Measurements from ENCODE around the gene HLA-DMA. TPM values are rescaled to one million over a fixed set of nuclear protein-coding genes. Genes with fewer than 3 reads are reported as not detected.

Gene HLA-DMA
- 10 to 100 TPM in 1 of 2 donors, 1 to 10 TPM in 1; 9.2 to 15.4 TPM for total RNA-seq

- TF ChIP-seq, protein P1, sequence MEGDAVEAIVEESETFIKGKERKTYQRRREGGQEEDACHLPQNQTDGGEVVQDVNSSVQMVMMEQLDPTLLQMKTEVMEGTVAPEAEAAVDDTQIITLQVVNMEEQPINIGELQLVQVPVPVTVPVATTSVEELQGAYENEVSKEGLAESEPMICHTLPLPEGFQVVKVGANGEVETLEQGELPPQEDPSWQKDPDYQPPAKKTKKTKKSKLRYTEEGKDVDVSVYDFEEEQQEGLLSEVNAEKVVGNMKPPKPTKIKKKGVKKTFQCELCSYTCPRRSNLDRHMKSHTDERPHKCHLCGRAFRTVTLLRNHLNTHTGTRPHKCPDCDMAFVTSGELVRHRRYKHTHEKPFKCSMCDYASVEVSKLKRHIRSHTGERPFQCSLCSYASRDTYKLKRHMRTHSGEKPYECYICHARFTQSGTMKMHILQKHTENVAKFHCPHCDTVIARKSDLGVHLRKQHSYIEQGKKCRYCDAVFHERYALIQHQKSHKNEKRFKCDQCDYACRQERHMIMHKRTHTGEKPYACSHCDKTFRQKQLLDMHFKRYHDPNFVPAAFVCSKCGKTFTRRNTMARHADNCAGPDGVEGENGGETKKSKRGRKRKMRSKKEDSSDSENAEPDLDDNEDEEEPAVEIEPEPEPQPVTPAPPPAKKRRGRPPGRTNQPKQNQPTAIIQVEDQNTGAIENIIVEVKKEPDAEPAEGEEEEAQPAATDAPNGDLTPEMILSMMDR (IDR thresholded peaks at IDR 0.05) = peak; percentile 59 to 84
- Histone ChIP-seq H3K27ac (peak within 1 kb of the TSS; percentile 73 to 79), H3K4me1 (peaks cover 0 to 7% of the 10 kb centered on the region in 2 donors), H3K27me3 (no peaks in the 10 kb centered on the region), H3K4me3 (peak within 1 kb of the TSS in 1 of 2 donors; percentile 37), H3K9me3 (no peaks in the 10 kb centered on the region), H3K36me3 (no peaks in the 10 kb centered on the region)
- peak; percentile 95 for DNase-seq (ENCODE audit: low spot score)
These were observed at the start of gene HLA-DMA for GRCh38 chr6:32952817-32953739. TSS of gene HLA-DMA (minus strand) at chr6:32953097. CDS start at chr6:32953036, 61 bp downstream.

GRCh38 chr6:33001685-33002084 lies 48.8 kb upstream of the HLA-DMA start:
- Histone ChIP-seq H3K9me3 (no peaks in the 10 kb centered on the region), H3K27ac (no peak overlapping the region), H3K36me3 (no peaks in the 10 kb centered on the region), H3K27me3 (no peaks in the 10 kb centered on the region), H3K4me1 (no peaks in the 10 kb centered on the region), H3K4me3 (no peak overlapping the region)
- no peak for DNase-seq (ENCODE audit: low spot score)
- TF ChIP-seq, protein P1 (IDR thresholded peaks at IDR 0.05) = no peak

- TF ChIP-seq, protein P1 (IDR thresholded peaks at IDR 0.05) = peak in 1 of 2 donors; percentile 23
- Histone ChIP-seq H3K27ac (no peak overlapping the region), H3K4me1 (no peaks in the 10 kb centered on the region), H3K36me3 (no peaks in the 10 kb centered on the region), H3K9me3 (no peaks in the 10 kb centered on the region), H3K27me3 (no peaks in the 10 kb centered on the region), H3K4me3 (no peak overlapping the region)
- no peak for DNase-seq (ENCODE audit: low spot score)
These were observed 47.2 kb upstream of the HLA-DMA start for GRCh38 chr6:33000055-33000454.

GRCh38 chr6:32995448-32995847 lies 42.6 kb upstream of the HLA-DMA start:
- TF ChIP-seq, protein P1 (IDR thresholded peaks at IDR 0.05) = no peak
- DNase-seq (ENCODE audit: low spot score) = no peak
- Histone ChIP-seq H3K36me3 (no peaks in the 10 kb centered on the region), H3K4me3 (no peak overlapping the region), H3K9me3 (no peaks in the 10 kb centered on the region), H3K27me3 (no peaks in the 10 kb centered on the region), H3K27ac (no peak overlapping the region), H3K4me1 (no peaks in the 10 kb centered on the region)

DNA sequence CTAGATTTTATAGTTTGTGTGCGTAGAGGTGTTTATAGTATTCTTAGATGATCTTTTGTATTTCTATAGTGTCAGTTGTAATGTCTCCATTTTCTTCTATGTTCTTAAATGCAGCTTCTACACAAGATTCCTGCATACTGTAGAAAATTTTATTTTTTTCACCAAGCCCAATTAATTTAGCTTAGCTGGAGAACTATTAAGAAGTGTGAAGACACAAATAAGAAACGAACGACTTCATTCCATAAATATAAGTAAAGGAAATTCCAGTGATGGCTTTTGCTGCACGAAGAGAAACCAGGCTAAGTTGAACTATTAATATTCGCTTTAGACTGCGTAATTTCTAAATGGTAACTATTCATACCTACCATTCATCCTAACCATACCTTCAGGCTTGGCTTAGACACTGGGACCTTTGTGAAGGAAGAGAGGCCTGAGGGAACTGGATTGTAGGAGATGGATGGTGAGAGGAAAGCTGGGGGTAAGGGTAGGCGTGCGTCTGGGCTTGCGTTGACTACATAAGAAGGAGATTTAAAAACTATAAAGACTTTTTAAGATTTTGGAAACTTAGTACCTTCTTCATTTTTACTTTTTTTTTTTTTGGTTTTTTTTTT lies 40.6 kb upstream of the HLA-DMA start:
- H3K4me3 ChIP-seq = no peak overlapping the region
- H3K4me1 ChIP-seq = no peaks in the 10 kb centered on the region
- H3K9me3 ChIP-seq = no peaks in the 10 kb centered on the region
- TF ChIP-seq, protein P1 (IDR thresholded peaks at IDR 0.05) = no peak
- H3K36me3 ChIP-seq = no peaks in the 10 kb centered on the region
- no peak overlapping the region for H3K27ac ChIP-seq
- no peaks in the 10 kb centered on the region for H3K27me3 ChIP-seq
- no peak for DNase-seq (ENCODE audit: low spot score)
